Measurements from ENCODE around the gene ABHD17C.

DNA sequence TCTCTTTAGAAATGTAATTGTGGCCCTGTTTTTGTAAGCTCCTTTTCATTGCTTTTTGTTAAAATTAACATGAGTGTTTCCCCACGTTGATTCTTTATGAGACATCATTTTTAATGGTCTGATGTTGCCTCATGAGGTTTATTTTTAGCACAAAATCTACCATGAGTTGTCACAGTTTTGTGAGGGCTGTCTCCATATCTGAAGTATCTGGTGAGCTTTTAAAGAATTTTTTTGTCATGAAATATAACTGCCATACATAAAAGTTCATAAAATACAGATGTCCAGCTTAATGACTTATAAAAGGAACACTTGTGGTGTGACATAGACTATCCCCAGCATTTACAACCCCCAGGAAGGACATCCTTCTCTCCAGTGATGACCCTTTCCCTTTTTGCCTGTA, 49.7 kb downstream of the ABHD17C start:
- TF ChIP-seq, protein P1, sequence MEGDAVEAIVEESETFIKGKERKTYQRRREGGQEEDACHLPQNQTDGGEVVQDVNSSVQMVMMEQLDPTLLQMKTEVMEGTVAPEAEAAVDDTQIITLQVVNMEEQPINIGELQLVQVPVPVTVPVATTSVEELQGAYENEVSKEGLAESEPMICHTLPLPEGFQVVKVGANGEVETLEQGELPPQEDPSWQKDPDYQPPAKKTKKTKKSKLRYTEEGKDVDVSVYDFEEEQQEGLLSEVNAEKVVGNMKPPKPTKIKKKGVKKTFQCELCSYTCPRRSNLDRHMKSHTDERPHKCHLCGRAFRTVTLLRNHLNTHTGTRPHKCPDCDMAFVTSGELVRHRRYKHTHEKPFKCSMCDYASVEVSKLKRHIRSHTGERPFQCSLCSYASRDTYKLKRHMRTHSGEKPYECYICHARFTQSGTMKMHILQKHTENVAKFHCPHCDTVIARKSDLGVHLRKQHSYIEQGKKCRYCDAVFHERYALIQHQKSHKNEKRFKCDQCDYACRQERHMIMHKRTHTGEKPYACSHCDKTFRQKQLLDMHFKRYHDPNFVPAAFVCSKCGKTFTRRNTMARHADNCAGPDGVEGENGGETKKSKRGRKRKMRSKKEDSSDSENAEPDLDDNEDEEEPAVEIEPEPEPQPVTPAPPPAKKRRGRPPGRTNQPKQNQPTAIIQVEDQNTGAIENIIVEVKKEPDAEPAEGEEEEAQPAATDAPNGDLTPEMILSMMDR (conservative IDR thresholded peaks at IDR 0.05; ENCODE audit: low read length) = no peak
- TF ChIP-seq EZH2phosphoT487 (IDR thresholded peaks at IDR 0.05; ENCODE audit: borderline replicate concordance) = no peak
